Pancreas (tissue), 10 donors: ENCODE results near the gene ZMYND8. TPM values are rescaled to one million over a fixed set of nuclear protein-coding genes. Genes with fewer than 3 reads are reported as not detected.
"Not testable (repeated sequence)": the region's sequence is repeated elsewhere in the genome, so short reads cannot be mapped to it uniquely, and the experiment has no call there.

Experiments
- ATAC-seq, 4 donors: fragments of 200-7000 bp; cut with Tn5 transposase; one replicate each; pipeline versions ENCODE4 v1.8.0 to v1.9.1; 2020; ENCODE audit warnings: mild to moderate bottlenecking in 4 of 4, moderate library complexity in 4 of 4
- DNase-seq, 6 donors: peaks; one replicate each; pipeline ENCODE4 v3.0.0-alpha.2; 2020
- FAIRE-seq: peaks from 2 replicates; lab custom pipeline; 2012; peaks lifted over from hg19 to GRCh38; lab: Jason Lieb, UNC
- H3K27ac ChIP-seq, 4 donors: fragments of 200-600 bp; sonication (generic); 1 replicate in 3 of 4; 2 replicates in 1 of 4; pipeline versions ENCODE4 v1.5.0 to v1.8.0; 2020
- H3K27me3 ChIP-seq, 4 donors: fragments of 200-600 bp; one replicate each; pipeline ENCODE4 v1.8.0; 2021
- H3K36me3 ChIP-seq, 3 donors: fragments of 200-600 bp; sonication (generic) in 1 of 3; one replicate each; pipeline versions ENCODE4 v1.5.0 to v1.8.0; 2020 to 2021
- H3K4me1 ChIP-seq, 3 donors: fragments of 200-600 bp; one replicate each; pipeline ENCODE4 v1.8.0; 2021
- H3K4me3 ChIP-seq, 4 donors: fragments of 200-600 bp; sonication (generic) in 2 of 4; one replicate each; pipeline versions ENCODE4 v1.5.0 to v1.8.0; 2020 to 2021
- H3K9me3 ChIP-seq, 4 donors: fragments of 200-600 bp; one replicate each; pipeline ENCODE4 v1.8.0; 2021
- CTCF ChIP-seq, 4 donors: fragments of 200-600 bp; sonication (generic) in 3 of 4; IDR thresholded peaks; one replicate each; pipeline versions ENCODE4 v1.5.0 to v1.8.0; 2021; ENCODE audit warnings: antibody characterized with exemption in 4 of 4
- WGBS, 2 donors: extraction: QIAGEN DNeasy Blood & Tissue Kit; methylation state at CpG; one replicate each; pipeline ENCODE4 v1.1.7; 2013; 5-methylcytosine and 5-hydroxymethylcytosine counted together
- intact Hi-C, 3 donors: fragments of 100-400 bp; cut with DNase I; formaldehyde crosslinking; loops; one replicate each; pipeline versions ENCODE4 v1.11.1 to v1.14.2; 2022
- polyA plus RNA-seq, 2 donors: library from polyadenylated mRNA; stranded (reverse); fragments of 200-250 nt; gene quantifications; one replicate each; pipeline ENCODE4 v1.2.3, GENCODE V29; 2013
- total RNA-seq, 6 donors: library from RNA; stranded (reverse); fragmentation: NEBNext Ultra II Directional in 4 of 6; extraction: Animal tissue kit (Norgen Biotek cat#: 25700) in 4 of 6; gene quantifications; one replicate each; pipeline versions ENCODE4 v1.2.1 to v1.2.4, GENCODE V29; 2021 to 2023
- donor health status: healthy with polysubstance abuse.
- donor health status: DM: no; HTN: no; CAD: no; lungs with moderate emphysema.
- donor health status: DM: no; HTN: no; CAD: no.
- donor health status: control.
- donor health status: control.
- donor health status: Bipolar disorder and iron deficiency.
- donor health status: DM: yes; HTN: yes; CAD: no.
- donor health status: DM: no; HTN: no; CAD: no.
- donor health status: DM: no; HTN: no; CAD: no.
- donor health status: DM: yes; HTN: yes; CAD: no.

The ZMYND8 gene
- total and polyA plus RNA-seq, 8 donors: 10.8 to 25.6 (median 17.2) TPM

- no peak for ATAC-seq
- Histone ChIP-seq H3K4me1 (peaks cover 0 to 5% (median 0%) of the 10 kb centered on the region in 3 donors), H3K27me3 (no peaks in the 10 kb centered on the region), H3K4me3 (no peak overlapping the region), H3K36me3 (peaks cover 0 to 38% (median 8%) of the 10 kb centered on the region in 3 donors), H3K9me3 (no peaks in the 10 kb centered on the region), H3K27ac (no peak overlapping the region)
- intact Hi-C loops: no loop called here
- no peak for FAIRE-seq
- TF ChIP-seq CTCF (IDR thresholded peaks at IDR 0.05): no peak
- WGBS, 2 donors: 89 to 94% methylated on average over 6 of the region's 6 CpGs
- no peak for DNase-seq
Measured at GRCh38 chr20:47248448-47248966, 108.0 kb downstream of the ZMYND8 start.

DNA sequence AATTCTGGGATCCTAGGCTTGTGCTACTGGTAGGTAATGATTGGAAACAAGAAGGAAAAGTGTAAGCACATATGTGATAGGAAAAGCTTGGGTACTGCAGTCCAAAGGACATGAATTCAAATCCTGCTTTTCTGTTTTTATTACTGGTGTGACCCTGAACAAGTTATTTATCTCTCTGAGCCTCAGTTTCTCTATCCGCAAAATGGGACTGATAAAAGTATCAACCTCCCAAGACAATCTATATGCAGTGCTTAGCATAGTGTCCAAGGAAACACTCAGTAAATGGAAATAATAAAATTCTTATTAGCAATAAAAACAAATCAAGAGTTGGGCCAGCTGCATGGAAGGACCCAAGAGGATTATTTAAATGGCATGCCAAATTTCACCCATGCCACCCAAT is 108.5 kb downstream of the ZMYND8 start:
- no peak for FAIRE-seq
- peaks cover 0 to 4% (median 0%) of the 10 kb centered on the region in 3 donors for H3K4me1 ChIP-seq
- 94 to 95% methylated on average over 1 of the region's 1 CpG for WGBS, 2 donors
- DNase-seq: no peak
- ATAC-seq: no peak
- TF ChIP-seq CTCF (IDR thresholded peaks at IDR 0.05): no peak
- no peak overlapping the region for H3K4me3 ChIP-seq
- no peak overlapping the region for H3K27ac ChIP-seq
- H3K36me3 ChIP-seq: peaks cover 0 to 38% (median 8%) of the 10 kb centered on the region in 3 donors
- H3K9me3 ChIP-seq: no peaks in the 10 kb centered on the region
- intact Hi-C loops: no loop called here
- H3K27me3 ChIP-seq: no peaks in the 10 kb centered on the region

GRCh38 chr20:47246061-47246777 is 110.3 kb downstream of the ZMYND8 start:
- Histone ChIP-seq H3K27me3 (no peaks in the 10 kb centered on the region), H3K36me3 (peaks cover 0 to 38% (median 8%) of the 10 kb centered on the region in 3 donors), H3K27ac (no peak overlapping the region), H3K4me1 (peaks cover 0 to 5% (median 5%) of the 10 kb centered on the region in 3 donors), H3K4me3 (no peak overlapping the region), H3K9me3 (no peaks in the 10 kb centered on the region)
- intact Hi-C loops: no loop called here
- ATAC-seq: no peak
- no peak for DNase-seq
- TF ChIP-seq CTCF (IDR thresholded peaks at IDR 0.05): no peak
- no peak for FAIRE-seq
- WGBS, 2 donors: 94 to 96% methylated on average over 18 of the region's 18 CpGs

DNA sequence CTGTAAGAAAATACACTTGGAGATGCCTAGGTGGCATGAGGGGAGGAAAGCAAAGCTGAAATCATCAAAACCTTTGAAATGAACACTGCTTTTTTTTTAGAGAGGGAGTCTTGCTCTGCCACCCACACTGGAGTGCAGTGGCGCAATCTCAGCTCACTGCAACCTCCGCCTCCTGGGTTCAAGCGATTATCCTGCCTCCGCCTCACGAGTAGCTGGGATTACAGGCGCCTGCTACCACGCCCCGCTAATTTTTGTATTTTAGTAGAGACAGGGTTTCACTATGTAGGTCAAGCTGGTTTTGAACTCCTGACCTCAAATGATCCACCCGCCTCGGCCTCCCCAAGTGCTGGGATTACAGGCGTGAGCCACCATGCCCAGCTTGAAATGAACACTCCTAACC is 111.3 kb downstream of the ZMYND8 start:
- intact Hi-C loops, H3K27me3 ChIP-seq, H3K9me3 ChIP-seq, H3K4me3 ChIP-seq, ATAC-seq, H3K4me1 ChIP-seq, H3K27ac ChIP-seq, FAIRE-seq, DNase-seq: not testable (repeated sequence)
- WGBS, 2 donors: 95 to 98% methylated on average over 11 of the region's 11 CpGs
- peaks cover 0 to 38% (median 8%) of the 10 kb centered on the region in 3 donors for H3K36me3 ChIP-seq

- WGBS, 2 donors: 89 to 90% methylated on average over 3 of the region's 3 CpGs
- intact Hi-C loops: no loop called here
- FAIRE-seq (no peak), ATAC-seq (no peak), DNase-seq (no peak)
- Histone ChIP-seq H3K36me3 (peaks cover 0 to 37% (median 8%) of the 10 kb centered on the region in 3 donors), H3K4me3 (no peak overlapping the region), H3K9me3 (no peaks in the 10 kb centered on the region), H3K4me1 (peaks cover 0 to 5% (median 5%) of the 10 kb centered on the region in 3 donors), H3K27ac (no peak overlapping the region), H3K27me3 (no peaks in the 10 kb centered on the region)
- TF ChIP-seq CTCF (IDR thresholded peaks at IDR 0.05): no peak
Measured at GRCh38 chr20:47244451-47244850, 112.0 kb downstream of the ZMYND8 start.
